GM18508 (cell line): ENCODE measurements around the gene NEK6.

Experiments
- ATAC-seq: cut with Tn5 transposase; IDR thresholded peaks from one replicate; pipeline ENCODE4 v1.9.1; 2021; ENCODE audit warnings: moderate number of reproducible peaks; ENCODE audit not compliant: insufficient read depth, unreplicated experiment

NEK6 gene

DNA sequence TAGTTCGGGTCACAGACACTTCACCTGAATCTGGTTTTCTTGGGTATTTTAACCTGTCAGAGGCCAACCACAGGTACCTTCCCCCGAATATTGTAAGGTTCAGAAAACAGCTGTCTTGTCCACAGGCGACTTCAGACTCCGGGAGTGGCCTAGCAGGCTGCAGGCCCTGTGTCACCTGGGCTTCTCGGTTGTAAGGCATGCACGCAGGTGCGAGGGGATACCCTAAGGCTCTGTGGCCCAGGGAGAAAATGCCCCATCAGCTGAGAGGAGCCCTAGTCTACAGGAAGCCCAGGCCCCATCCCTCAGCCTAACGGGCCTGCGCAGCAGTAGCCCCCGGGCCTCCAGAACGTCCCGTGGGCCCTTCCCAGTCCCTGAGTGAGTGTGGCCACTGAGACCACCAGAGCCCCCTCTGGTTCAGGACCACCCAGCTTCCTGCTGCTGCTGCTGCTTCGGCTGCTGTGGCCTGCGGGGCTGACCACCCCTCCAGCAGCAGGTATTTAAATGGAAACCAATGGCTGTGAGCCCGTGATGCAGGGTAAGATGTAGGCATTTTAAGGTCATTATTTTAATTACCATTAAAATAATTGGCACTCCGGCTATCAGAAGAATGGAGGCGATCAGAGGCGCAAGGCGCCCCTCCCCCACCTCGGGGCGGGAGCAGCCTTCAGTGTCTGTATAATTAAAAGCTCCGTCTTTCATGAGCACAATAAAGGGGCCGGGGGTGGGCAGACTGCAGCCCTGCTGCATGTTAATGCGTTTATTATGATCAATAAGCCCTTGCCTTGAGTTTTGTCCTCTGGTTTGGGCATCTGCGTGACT, 92.1 kb downstream of the NEK6 start:
- no peak for ATAC-seq

DNA sequence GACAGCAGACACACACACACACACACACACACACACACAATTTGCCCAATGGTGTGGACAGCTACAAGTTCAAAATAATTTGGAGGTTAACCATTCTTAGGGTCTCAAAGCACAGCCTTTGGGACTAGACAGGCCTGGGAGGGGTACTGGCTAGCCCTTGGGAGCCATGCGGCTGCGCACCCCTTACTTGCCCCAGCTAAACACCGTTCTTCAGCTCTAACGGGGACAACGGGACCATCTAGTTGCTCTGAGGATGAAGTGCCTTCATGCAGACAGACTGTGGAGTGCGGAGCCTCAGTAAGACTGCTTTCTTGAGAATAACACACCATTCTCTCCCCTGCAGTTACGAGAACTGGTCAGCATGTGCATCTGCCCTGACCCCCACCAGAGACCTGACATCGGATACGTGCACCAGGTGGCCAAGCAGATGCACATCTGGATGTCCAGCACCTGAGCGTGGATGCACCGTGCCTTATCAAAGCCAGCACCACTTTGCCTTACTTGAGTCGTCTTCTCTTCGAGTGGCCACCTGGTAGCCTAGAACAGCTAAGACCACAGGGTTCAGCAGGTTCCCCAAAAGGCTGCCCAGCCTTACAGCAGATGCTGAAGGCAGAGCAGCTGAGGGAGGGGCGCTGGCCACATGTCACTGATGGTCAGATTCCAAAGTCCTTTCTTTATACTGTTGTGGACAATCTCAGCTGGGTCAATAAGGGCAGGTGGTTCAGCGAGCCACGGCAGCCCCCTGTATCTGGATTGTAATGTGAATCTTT, 92.9 kb downstream of the NEK6 start:
- ATAC-seq, result no peak

DNA sequence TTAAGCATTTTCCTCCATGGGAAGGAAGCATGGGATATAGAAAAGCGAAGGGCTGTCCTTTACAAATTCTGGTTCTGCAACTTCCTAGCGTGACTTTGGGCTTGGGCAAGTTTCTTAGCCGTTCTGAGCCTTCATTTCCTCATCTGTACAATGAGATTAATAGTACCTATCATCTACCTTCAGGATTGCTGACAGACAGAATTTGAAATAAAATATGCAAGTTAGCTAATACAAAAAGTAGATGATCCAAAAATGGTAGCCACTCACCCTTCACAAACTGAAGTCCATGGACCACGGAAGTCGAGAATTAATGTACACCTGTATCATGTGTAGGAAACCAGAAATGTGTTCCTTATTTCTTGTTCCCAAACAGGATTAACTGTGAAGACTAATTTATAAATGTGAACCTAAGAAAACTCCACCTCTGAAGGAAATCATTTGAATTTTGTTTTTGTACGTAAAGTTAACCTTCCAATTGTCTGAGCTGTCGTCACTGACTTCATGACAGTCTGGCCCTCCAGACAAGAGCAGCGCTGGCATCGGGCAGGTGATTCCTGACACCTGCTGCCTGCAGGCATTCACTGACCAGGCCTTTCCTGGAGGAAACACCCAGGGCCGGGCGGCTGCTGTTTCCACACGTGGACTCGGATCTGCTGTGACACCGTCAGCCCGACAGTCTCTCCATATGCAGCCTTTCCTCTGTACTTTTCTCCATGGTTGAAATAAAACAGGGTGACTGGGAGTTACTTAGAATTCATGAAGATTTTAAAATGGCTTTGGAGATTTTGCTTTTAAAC, 94.1 kb downstream of the NEK6 start:
- no peak for ATAC-seq

GRCh38 chr9:124352616-124353015, 94.9 kb downstream of the NEK6 start:
- no peak for ATAC-seq

- ATAC-seq, result no peak
Measured at GRCh38 chr9:124353166-124353768, 95.5 kb downstream of the NEK6 start.

- no peak for ATAC-seq
Measured at GRCh38 chr9:124353811-124354274, 96.1 kb downstream of the NEK6 start.

DNA sequence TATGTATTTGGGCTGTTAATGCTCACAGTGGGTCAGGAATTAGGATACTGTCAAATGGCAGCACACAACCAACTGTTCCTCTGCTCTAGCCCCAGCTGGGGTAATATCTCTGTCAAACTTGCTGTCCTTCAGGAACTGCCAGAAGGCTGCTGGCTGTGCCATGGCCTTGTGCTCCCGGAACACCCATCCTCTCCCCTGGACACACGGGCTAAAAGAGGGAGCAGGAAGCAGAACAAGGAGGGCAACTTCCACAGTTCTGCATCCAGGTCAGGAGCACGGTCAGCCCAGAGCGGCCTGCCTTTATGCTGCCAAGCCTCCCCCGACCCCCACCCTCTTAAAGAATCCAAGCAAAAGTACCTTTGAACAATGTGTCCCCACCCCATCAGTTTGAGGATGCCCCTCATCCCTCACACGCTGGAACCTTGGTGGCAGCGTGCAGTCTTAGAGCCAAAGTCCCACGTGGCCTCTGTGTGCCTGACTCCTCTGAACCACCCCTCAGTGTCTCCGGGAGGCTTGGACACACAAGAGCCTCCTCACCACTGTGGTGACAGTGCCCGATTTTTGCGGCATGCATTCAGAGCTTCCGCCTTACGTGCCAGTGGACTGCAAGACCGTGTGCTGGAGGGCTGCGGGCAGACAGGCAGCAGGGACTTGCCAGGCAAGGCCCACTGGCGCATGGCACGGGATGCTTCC, 96.7 kb downstream of the NEK6 start:
- ATAC-seq, result no peak

- ATAC-seq, result no peak
Measured at GRCh38 chr9:124355039-124355940, 97.5 kb downstream of the NEK6 start.

- no peak for ATAC-seq
Measured at GRCh38 chr9:124355941-124356744, 98.4 kb downstream of the NEK6 start.

- no peak for ATAC-seq
Measured at GRCh38 chr9:124356745-124357390, 99.1 kb downstream of the NEK6 start.

- no peak for ATAC-seq
Measured at GRCh38 chr9:124357721-124358361, 100.1 kb downstream of the NEK6 start.

DNA sequence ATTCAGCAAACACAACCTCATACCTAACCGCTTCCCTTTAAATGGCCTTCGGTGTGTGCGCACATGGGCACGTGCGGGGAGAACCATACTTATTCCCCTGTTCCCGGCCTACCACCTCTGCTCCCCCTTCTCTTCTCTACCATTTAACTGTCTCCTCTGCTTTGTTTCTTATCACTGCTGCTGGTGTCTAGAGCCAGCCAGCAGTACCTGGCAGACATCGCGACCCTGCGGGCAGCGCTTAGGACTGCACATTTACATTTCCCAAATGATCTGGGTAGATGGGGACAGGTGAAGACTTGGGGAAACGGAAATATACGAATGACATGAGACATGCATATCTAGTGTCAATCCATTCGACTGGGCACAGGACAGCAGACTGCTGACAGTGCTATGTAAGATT, 100.9 kb downstream of the NEK6 start:
- no peak for ATAC-seq

- ATAC-seq, result no peak
Measured at GRCh38 chr9:124359426-124359825, 101.7 kb downstream of the NEK6 start.

DNA sequence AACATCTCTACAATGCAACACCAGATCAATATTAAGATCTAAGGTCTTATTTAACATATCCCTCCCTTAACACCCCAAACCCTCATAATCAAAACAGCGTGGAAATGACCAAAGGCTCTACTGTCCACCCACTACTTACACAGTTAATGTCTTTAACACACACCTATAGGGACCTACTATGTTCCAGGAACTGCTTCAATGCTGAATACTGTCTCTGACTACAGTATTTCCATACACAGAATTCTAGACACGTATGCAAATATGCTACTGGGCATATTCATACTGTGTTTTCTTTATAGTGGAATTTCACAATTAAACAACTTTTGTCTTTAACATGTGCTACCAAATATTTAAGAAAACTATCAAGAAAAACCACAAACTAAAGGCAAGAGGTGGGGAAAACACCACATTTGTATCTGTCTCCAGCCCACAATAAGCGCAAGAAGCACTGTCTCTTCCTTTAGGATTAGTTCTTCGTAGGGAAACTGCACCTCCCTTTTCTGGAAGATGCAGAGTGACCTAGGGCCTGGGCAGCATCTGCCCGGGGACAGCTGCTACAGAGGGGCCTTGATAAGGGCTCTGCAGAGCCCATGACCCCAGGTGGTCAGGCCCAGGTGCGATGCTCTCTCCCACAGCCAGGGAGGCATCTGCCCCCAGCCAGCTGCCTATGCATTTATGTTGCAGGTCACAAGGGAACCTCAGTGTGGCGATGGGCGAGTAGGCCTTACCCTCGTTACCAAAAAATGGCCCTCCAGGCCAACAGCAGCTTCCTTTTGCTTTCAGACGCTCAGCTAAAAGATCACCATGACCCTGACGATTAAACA, 102.3 kb downstream of the NEK6 start:
- no peak for ATAC-seq

DNA sequence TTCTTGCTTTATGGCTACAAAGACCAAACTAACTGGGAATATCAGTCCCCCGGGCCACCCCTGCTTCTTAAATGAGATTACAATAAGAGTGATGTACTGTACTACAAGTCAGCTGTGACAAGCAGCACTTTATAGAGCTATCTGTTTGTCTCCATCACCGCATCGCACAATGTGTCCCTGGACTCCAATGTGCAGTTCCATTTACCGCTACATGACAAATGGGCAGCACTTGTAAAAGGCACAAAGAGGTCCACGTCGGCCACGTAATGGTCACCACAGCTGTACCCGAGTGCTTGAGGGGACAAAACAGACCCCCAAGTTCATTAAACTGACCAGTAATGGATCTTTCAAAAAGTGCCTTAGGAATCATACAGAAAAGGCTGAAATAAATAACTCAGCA, 103.4 kb downstream of the NEK6 start:
- ATAC-seq, result no peak
